ENCODE measurements around the gene FGF23.

DNA sequence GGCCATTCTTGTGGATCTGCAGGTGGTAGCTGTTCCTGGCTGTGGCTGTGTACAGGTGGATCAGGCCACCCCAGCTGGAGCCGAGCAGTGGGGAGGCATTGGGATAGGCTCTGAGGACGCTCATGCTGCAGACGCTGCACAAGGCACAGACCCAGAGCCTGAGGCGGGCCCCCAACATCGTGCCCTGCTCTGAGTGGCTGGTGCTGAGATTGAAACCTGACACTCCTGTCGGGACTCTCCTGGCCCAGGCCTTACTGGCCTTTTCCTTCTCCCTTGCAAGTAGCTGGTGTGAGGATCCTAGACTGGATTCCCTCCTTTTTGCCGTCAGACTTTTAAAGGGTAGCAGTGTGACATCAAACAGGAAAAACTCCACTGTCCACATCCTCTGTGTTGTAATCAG lies at the start of gene FGF23:
- TF ChIP-seq, protein P1, sequence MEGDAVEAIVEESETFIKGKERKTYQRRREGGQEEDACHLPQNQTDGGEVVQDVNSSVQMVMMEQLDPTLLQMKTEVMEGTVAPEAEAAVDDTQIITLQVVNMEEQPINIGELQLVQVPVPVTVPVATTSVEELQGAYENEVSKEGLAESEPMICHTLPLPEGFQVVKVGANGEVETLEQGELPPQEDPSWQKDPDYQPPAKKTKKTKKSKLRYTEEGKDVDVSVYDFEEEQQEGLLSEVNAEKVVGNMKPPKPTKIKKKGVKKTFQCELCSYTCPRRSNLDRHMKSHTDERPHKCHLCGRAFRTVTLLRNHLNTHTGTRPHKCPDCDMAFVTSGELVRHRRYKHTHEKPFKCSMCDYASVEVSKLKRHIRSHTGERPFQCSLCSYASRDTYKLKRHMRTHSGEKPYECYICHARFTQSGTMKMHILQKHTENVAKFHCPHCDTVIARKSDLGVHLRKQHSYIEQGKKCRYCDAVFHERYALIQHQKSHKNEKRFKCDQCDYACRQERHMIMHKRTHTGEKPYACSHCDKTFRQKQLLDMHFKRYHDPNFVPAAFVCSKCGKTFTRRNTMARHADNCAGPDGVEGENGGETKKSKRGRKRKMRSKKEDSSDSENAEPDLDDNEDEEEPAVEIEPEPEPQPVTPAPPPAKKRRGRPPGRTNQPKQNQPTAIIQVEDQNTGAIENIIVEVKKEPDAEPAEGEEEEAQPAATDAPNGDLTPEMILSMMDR (IDR thresholded peaks at IDR 0.05; ENCODE audit: poor library complexity, severe bottlenecking): no peak
- TF ChIP-seq MXI1 (conservative IDR thresholded peaks at IDR 0.05; ENCODE audit: poor library complexity, severe bottlenecking) (no peak), POLR2AphosphoS5 (IDR thresholded peaks at IDR 0.05) (no peak), SMC3 (conservative IDR thresholded peaks at IDR 0.05; ENCODE audit: poor library complexity) (no peak)

Data from neural cell (in vitro differentiated cells).